ENCODE results near the gene ABCA3.

DNA sequence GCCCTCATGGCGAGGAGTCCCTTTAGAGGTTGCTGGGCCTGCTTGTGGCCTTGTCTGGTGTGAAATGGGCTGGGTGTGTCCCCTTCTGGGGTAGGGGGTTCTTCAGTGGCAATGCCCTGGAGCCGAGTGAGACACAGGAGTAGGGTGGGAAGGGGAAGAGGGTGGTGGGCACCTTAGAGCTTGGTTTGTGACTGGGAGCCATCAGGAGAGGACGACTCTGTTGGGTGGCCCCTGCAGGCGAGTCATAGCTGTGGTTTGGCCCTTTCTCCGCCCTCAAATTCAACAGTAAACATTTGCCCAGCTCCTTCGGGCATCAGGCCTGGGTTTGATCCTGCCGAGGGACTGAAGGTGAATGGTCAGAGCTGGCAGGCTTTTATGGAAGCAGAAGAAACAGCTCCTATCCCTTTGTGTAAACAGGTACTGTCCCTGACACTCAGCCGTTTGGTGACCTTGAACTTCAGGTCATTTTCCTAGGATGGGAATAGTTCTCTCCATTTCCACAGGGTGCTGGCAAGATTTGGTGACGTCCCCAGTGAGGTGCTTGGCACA lies 114.2 kb downstream of the ABCA3 start:
- TF ChIP-seq, protein P1, sequence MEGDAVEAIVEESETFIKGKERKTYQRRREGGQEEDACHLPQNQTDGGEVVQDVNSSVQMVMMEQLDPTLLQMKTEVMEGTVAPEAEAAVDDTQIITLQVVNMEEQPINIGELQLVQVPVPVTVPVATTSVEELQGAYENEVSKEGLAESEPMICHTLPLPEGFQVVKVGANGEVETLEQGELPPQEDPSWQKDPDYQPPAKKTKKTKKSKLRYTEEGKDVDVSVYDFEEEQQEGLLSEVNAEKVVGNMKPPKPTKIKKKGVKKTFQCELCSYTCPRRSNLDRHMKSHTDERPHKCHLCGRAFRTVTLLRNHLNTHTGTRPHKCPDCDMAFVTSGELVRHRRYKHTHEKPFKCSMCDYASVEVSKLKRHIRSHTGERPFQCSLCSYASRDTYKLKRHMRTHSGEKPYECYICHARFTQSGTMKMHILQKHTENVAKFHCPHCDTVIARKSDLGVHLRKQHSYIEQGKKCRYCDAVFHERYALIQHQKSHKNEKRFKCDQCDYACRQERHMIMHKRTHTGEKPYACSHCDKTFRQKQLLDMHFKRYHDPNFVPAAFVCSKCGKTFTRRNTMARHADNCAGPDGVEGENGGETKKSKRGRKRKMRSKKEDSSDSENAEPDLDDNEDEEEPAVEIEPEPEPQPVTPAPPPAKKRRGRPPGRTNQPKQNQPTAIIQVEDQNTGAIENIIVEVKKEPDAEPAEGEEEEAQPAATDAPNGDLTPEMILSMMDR (IDR thresholded peaks at IDR 0.05): no peak
- TF ChIP-seq SIN3A (IDR thresholded peaks at IDR 0.05; ENCODE audit: borderline replicate concordance, insufficient read depth, low read depth, low read length) (no peak), POLR2AphosphoS5 (IDR thresholded peaks at IDR 0.05; ENCODE audit: low read depth, low read length) (no peak)
- TF ChIP-seq, protein P2, sequence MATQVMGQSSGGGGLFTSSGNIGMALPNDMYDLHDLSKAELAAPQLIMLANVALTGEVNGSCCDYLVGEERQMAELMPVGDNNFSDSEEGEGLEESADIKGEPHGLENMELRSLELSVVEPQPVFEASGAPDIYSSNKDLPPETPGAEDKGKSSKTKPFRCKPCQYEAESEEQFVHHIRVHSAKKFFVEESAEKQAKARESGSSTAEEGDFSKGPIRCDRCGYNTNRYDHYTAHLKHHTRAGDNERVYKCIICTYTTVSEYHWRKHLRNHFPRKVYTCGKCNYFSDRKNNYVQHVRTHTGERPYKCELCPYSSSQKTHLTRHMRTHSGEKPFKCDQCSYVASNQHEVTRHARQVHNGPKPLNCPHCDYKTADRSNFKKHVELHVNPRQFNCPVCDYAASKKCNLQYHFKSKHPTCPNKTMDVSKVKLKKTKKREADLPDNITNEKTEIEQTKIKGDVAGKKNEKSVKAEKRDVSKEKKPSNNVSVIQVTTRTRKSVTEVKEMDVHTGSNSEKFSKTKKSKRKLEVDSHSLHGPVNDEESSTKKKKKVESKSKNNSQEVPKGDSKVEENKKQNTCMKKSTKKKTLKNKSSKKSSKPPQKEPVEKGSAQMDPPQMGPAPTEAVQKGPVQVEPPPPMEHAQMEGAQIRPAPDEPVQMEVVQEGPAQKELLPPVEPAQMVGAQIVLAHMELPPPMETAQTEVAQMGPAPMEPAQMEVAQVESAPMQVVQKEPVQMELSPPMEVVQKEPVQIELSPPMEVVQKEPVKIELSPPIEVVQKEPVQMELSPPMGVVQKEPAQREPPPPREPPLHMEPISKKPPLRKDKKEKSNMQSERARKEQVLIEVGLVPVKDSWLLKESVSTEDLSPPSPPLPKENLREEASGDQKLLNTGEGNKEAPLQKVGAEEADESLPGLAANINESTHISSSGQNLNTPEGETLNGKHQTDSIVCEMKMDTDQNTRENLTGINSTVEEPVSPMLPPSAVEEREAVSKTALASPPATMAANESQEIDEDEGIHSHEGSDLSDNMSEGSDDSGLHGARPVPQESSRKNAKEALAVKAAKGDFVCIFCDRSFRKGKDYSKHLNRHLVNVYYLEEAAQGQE (IDR thresholded peaks at IDR 0.05; ENCODE audit: insufficient read depth in 1 of 2, low read depth in 2 of 2, low read length in 1 of 2): no peak
